Upper lobe of left lung (tissue), 6 donors: Measurements from ENCODE around the gene MAPK8IP3. TPM values are rescaled to one million over a fixed set of nuclear protein-coding genes. Genes with fewer than 3 reads are reported as not detected.

Source experiments
- ATAC-seq, 2 donors: fragments of 200-7000 bp; cut with Tn5 transposase; one replicate each; pipeline ENCODE4 v1.9.1; 2022; ENCODE audit warnings: mild to moderate bottlenecking in 2 of 2, moderate library complexity in 2 of 2; ENCODE audit not compliant: low FRiP score in 2 of 2
- DNase-seq, 2 donors: peaks; one replicate each; pipeline ENCODE4 v3.0.0-alpha.2; 2019 to 2020
- H3K27ac ChIP-seq, 4 donors: fragments of 200-600 bp; sonication (generic); one replicate each; pipeline ENCODE4 v1.5.1; 2016 to 2019
- H3K27me3 ChIP-seq, 4 donors: fragments of 200-600 bp; sonication (generic); one replicate each; pipeline ENCODE4 v1.5.1; 2017 to 2019
- H3K36me3 ChIP-seq, 4 donors: fragments of 200-600 bp; sonication (generic); one replicate each; pipeline ENCODE4 v1.5.1; 2016 to 2019
- H3K4me1 ChIP-seq, 4 donors: fragments of 200-600 bp; sonication (generic); one replicate each; pipeline ENCODE4 v1.5.1; 2018 to 2019
- H3K4me3 ChIP-seq, 4 donors: fragments of 200-600 bp; sonication (generic); one replicate each; pipeline ENCODE4 v1.5.1; 2017 to 2019; ENCODE audit warnings: mild to moderate bottlenecking in 2 of 4, moderate library complexity in 1 of 4
- H3K9me3 ChIP-seq, 4 donors: fragments of 200-600 bp; sonication (generic); one replicate each; pipeline ENCODE4 v1.5.1; 2018 to 2019
- EP300 ChIP-seq, 4 donors: sonication (generic); formaldehyde crosslinking; IDR thresholded peaks; one replicate each; pipeline ENCODE4 v1.5.1; 2017; ENCODE audit warnings: antibody characterized with exemption in 4 of 4, control low read depth in 2 of 4
- POLR2A ChIP-seq, 4 donors: fragments of 450-650 bp; IDR thresholded peaks; one replicate each; pipeline ENCODE4 v1.5.1; 2016 to 2017; ENCODE audit warnings: antibody characterized with exemption in 4 of 4, mild to moderate bottlenecking in 2 of 4
- POLR2AphosphoS5 ChIP-seq, 2 donors: sonication (generic); formaldehyde crosslinking; IDR thresholded peaks; one replicate each; pipeline ENCODE4 v1.5.1; 2017; ENCODE audit warnings: antibody characterized with exemption in 2 of 2
- WGBS, 2 donors: methylation state at CpG; one replicate each; pipeline ENCODE4 v1.1.5; 2017 to 2018; 5-methylcytosine and 5-hydroxymethylcytosine counted together
- total RNA-seq, 6 donors: library from RNA; depleted of rRNA in 4 of 6; stranded (reverse); fragments of >200 nt in 4 of 6; gene quantifications; one replicate each; pipeline versions ENCODE4 v1.1.0 to v1.2.1, GENCODE V29; 2016 to 2021
- TF ChIP-seq, protein P1 (sequence below), 6 experiments: fragments of 450-650 bp in 4 of 6; fragments of 200-600 bp in 2 of 6; sonication (generic) in 2 of 6; IDR thresholded peaks; one replicate each; pipeline ENCODE4 v1.5.1; 2016 to 2019; ENCODE audit warnings: antibody characterized with exemption in 6 of 6
- donor health status: DM: no; HTN: no; CAD: no; lungs with moderate emphysema.
- donor health status: DM: no; HTN: yes; CAD: no; lungs with severe emphysema.

MAPK8IP3 gene
- total RNA-seq, 6 donors from 2014 or later: 46.4 to 505 (median 71.9) TPM

DNA sequence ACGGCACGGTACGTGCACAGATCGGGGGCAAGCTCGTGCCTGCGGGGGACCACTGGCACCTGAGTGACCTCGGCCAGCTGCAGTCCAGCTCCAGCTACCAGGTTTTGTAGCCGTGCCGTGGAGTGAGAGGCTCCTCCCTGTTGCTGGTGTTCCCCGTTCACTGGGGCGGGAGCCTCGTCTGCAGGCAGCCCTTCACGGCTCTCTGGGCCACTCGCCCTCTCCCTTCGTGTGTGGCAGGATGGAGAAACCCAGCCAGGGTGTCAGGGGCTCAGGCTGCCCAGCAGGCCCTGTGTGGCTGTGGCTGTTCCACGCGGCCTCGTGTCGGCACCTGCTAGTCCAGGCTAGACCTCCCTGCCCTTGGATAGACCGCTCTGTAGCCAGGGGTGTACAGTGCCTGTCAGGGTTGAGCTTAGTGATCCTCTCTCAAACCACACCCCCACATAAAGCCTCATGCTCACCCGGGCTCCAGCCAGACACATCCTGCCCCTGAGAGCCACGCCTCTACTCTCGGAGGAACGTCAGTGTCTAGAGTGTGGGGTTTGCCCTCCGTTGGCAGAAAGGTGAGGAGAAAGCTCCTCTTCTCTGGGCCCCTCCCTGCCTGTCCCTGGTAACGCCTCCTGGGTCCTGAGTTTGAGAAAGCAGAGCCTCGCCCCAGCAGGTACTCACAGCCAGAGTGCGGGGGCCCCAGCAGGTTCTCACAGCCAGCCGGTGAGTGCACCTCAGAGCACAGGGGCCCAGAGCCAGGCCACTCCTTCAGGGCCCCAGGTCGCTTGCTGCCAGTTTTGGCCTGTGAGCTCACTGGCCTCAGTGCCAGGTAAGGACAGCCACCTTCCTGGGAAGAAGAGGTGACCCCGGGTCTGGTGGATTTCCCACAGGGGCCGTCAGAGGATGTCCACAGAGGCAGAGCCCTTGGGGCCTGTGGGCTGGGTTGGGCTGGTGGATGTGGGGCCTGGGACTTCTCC is 37.7 kb downstream of the MAPK8IP3 start:
- TF ChIP-seq EP300 (IDR thresholded peaks at IDR 0.05) (no peak), POLR2A (IDR thresholded peaks at IDR 0.05) (no peak), POLR2AphosphoS5 (IDR thresholded peaks at IDR 0.05) (no peak)
- TF ChIP-seq, protein P1, sequence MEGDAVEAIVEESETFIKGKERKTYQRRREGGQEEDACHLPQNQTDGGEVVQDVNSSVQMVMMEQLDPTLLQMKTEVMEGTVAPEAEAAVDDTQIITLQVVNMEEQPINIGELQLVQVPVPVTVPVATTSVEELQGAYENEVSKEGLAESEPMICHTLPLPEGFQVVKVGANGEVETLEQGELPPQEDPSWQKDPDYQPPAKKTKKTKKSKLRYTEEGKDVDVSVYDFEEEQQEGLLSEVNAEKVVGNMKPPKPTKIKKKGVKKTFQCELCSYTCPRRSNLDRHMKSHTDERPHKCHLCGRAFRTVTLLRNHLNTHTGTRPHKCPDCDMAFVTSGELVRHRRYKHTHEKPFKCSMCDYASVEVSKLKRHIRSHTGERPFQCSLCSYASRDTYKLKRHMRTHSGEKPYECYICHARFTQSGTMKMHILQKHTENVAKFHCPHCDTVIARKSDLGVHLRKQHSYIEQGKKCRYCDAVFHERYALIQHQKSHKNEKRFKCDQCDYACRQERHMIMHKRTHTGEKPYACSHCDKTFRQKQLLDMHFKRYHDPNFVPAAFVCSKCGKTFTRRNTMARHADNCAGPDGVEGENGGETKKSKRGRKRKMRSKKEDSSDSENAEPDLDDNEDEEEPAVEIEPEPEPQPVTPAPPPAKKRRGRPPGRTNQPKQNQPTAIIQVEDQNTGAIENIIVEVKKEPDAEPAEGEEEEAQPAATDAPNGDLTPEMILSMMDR (IDR thresholded peaks at IDR 0.05): no peak
- peaks cover 6 to 77% (median 65%) of the 10 kb centered on the region in 4 donors for H3K36me3 ChIP-seq
- WGBS, 2 donors: 92 to 97% methylated on average over 18 to 28 of the region's 32 CpGs

DNA sequence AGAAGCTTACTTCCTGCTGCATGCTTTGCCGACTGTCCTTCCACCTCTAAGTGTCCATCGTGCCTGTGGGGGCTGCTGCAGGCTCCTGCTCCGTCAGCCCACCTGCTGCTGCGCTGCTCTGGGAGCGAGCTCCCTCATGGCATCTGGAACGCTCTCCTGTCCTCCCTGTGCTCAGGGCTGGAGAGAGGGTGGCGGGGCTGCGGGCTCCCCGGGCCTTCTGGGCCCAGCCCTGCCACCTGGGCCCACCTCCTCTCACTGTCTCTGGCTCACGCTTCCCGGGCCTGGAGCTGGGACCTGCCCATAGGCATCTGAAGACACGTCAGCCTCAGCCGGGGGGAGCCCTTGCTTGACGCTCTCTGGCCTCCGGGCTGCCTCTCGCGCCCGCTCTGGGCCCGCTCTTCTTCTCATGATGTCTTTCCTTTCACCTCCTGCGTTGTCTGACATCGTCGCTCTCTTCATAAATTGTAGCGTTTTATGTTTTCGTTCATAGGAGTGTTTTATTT is 38.4 kb downstream of the MAPK8IP3 start:
- 94% methylated on average over 17 to 24 of the region's 24 CpGs for WGBS, 2 donors
- ATAC-seq: no peak

More for the DNA sequence above, 37.7 kb downstream of the MAPK8IP3 start:
- Histone ChIP-seq H3K9me3 (no peaks in the 10 kb centered on the region), H3K4me1 (no peaks in the 10 kb centered on the region), H3K27ac (no peak overlapping the region), H3K27me3 (no peaks in the 10 kb centered on the region), H3K4me3 (no peak overlapping the region)
- DNase-seq (peak in 1 of 2 donors; percentile 71), ATAC-seq (no peak)

DNA sequence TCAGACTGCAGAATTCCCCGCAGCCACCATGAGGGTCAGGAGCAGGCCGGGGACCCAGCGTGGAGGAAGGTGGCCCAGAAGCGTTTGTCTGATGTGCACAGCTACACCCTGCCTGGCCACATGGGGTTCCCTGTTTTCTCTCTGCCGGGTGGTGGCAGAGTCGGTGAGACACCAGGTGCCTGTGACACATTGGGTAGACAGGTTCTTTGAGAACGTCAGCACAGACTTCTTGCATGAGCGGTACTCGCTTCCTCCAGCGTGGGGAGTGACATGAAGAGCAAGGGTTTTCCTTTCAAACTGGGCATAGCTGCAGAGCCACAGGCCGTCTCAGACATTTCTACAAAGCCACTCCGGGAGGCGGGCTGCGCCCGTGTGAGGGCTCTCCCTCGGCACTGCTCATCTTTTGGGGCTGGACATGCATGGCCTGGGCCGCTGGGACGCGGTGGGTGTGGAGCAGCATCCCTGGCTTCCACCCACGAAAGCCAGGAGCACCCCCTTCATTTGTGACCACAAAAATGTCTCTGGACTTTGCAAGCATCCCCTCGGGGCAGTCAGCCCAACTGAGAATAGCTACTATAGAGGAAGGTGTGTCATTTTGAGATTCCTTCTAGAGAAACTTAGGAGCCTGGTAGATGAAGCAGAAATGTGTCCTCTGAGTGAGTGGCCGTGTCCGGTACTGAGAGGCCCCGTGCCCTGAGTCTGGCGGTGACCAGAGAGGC is 39.3 kb downstream of the MAPK8IP3 start:
- Histone ChIP-seq H3K27me3 (no peaks in the 10 kb centered on the region), H3K9me3 (no peaks in the 10 kb centered on the region), H3K36me3 (peaks cover 11 to 92% (median 77%) of the 10 kb centered on the region in 4 donors), H3K4me3 (no peak overlapping the region), H3K27ac (no peak overlapping the region), H3K4me1 (no peaks in the 10 kb centered on the region)
- DNase-seq (peak in 1 of 2 donors; percentile 71), ATAC-seq (peak in 1 of 2 donors; percentile 5)
- 86 to 95% methylated on average over 9 to 25 of the region's 25 CpGs for WGBS, 2 donors
- TF ChIP-seq POLR2A (IDR thresholded peaks at IDR 0.05): no peak
- TF ChIP-seq EP300 (IDR thresholded peaks at IDR 0.05): no peak
- TF ChIP-seq, protein P1 (IDR thresholded peaks at IDR 0.05): no peak
- TF ChIP-seq POLR2AphosphoS5 (IDR thresholded peaks at IDR 0.05): no peak

More for the DNA sequence above, 38.4 kb downstream of the MAPK8IP3 start:
- Histone ChIP-seq H3K27ac (no peak overlapping the region), H3K4me3 (no peak overlapping the region), H3K9me3 (no peaks in the 10 kb centered on the region), H3K4me1 (no peaks in the 10 kb centered on the region), H3K36me3 (peaks cover 9 to 84% (median 73%) of the 10 kb centered on the region in 4 donors), H3K27me3 (no peaks in the 10 kb centered on the region)
- TF ChIP-seq, protein P1 (IDR thresholded peaks at IDR 0.05): no peak
- TF ChIP-seq POLR2AphosphoS5 (IDR thresholded peaks at IDR 0.05) (no peak), EP300 (IDR thresholded peaks at IDR 0.05) (no peak), POLR2A (IDR thresholded peaks at IDR 0.05) (no peak)
- DNase-seq: peak in 1 of 2 donors; percentile 60

DNA sequence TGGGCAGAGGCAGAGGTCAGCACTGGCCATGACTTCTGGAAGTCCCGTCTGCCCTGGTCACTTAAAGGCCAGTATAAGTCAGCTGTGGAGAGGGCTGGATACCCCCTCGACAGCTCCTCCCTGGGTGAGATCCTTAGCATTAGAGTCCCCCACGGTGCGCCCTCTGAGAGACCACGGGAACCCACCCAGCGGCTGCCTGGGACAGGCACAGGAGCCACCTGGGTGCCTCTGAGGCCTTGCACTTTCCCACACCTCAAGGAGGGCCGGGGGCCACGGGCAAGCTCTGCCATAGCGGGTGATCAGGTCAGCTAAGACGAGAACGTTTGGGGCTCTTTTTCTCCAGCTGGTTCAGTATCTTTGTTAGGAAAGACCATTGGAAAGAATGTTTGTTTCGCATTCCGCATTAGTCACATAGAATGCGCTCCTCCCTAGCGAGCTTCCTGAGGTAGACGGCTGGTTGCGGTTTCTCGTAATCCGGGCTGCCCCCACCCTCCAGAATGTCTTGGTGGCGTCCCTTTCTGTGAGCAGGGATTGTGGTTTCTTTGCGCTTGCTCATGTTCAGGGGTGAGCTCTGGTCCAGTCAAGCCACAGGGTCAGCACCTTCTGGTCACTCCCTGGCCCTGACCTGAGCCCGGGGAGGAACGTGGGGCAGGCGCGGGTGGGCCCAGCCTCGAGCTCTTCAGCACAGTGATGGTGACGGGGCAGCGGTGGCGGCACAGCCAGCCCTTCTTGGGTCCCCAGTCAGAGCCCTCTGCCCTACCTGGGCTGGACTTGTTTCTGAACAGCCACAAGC is 40.1 kb downstream of the MAPK8IP3 start:
- Histone ChIP-seq H3K4me1 (no peaks in the 10 kb centered on the region), H3K4me3 (no peak overlapping the region), H3K27ac (no peak overlapping the region), H3K27me3 (no peaks in the 10 kb centered on the region), H3K36me3 (peaks cover 11 to 92% (median 75%) of the 10 kb centered on the region in 4 donors), H3K9me3 (no peaks in the 10 kb centered on the region)
- 95% methylated on average over 16 to 28 of the region's 29 CpGs for WGBS, 2 donors
- peak in 1 of 2 donors; percentile 45 for ATAC-seq
- TF ChIP-seq EP300 (IDR thresholded peaks at IDR 0.05) (no peak), POLR2AphosphoS5 (IDR thresholded peaks at IDR 0.05) (no peak), POLR2A (IDR thresholded peaks at IDR 0.05) (no peak)
- TF ChIP-seq, protein P1 (IDR thresholded peaks at IDR 0.05): no peak
- DNase-seq: peak in 1 of 2 donors; percentile 69
